NT2/D1 (cell line): ENCODE measurements around the gene ADORA2B.

Source experiments
- DNase-seq: peaks from one replicate; pipeline ENCODE4 v3.0.0-alpha.2; 2011; ENCODE audit warnings: low read depth, low spot score
- H3K27me3 ChIP-seq: 2 replicates; pipeline ENCODE4 v1.6.0; 2011; ENCODE audit warnings: mild to moderate bottlenecking; ENCODE audit not compliant: insufficient read length, insufficient read depth
- H3K36me3 ChIP-seq: 2 replicates; pipeline ENCODE4 v1.6.1; 2011; ENCODE audit warnings: mild to moderate bottlenecking, low read length, mixed read lengths; ENCODE audit not compliant: insufficient read depth, insufficient read length
- H3K4me1 ChIP-seq: 2 replicates; pipeline ENCODE4 v1.5.1; 2011; ENCODE audit not compliant: insufficient read depth, insufficient read length
- H3K4me3 ChIP-seq: 2 replicates; pipeline ENCODE4 v1.5.1; 2011; ENCODE audit warnings: low read depth; ENCODE audit not compliant: insufficient read length
- H3K9ac ChIP-seq: 2 replicates; pipeline ENCODE4 v1.6.0; 2011; ENCODE audit warnings: low read depth; ENCODE audit not compliant: insufficient read length
- H3K9me3 ChIP-seq: 2 replicates; pipeline ENCODE4 v1.5.1; 2011; ENCODE audit warnings: mild to moderate bottlenecking, low read length; ENCODE audit not compliant: insufficient read depth
- SUZ12 ChIP-seq: IDR thresholded peaks from 2 replicates; pipeline ENCODE4 v1.6.1; 2011; ENCODE audit not compliant: insufficient read length, insufficient read depth; ENCODE audit errors: extremely low read depth
- YY1 ChIP-seq: IDR thresholded peaks from 2 replicates; pipeline ENCODE4 v1.6.1; 2011; ENCODE audit not compliant: insufficient read length, insufficient read depth
- ZNF274 ChIP-seq: IDR thresholded peaks from 2 replicates; pipeline ENCODE4 v1.6.1; 2011; ENCODE audit warnings: mild to moderate bottlenecking, low read depth, low read length

Gene ADORA2B

DNA sequence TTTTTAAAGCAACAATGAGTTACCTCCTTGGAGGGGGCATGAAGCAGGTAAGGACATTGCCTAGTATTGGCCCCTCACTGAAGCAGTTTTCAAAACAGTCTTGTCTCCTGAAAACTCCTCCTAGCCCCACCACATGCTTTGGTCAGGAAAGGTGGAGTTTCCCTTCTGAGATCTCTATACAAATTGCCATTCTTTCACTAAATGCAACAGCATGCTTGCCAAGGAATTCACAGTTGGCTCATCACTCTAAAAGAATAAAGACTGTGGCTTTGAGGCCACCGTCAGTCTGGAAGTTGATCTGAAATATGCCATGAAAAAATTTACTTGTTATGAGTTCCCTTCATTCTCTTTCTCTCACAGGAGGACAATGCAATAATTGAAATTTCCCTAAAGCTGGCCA lies 58.9 kb downstream of the ADORA2B start:
- no peak for TF ChIP-seq ZNF274
- no peak for TF ChIP-seq YY1
- no peak for TF ChIP-seq SUZ12
- no peak overlapping the region for H3K9ac ChIP-seq
- DNase-seq, result no peak
- H3K4me3 ChIP-seq, result no peak overlapping the region
- H3K27me3 ChIP-seq, result no peaks in the 10 kb centered on the region
- peaks cover 24% of the 10 kb centered on the region for H3K9me3 ChIP-seq
- H3K36me3 ChIP-seq, result peaks cover 78% of the 10 kb centered on the region
- H3K4me1 ChIP-seq, result no peaks in the 10 kb centered on the region

- no peak for TF ChIP-seq YY1
- TF ChIP-seq ZNF274, result no peak
- TF ChIP-seq SUZ12, result no peak
- Histone ChIP-seq H3K36me3 (peaks cover 89% of the 10 kb centered on the region), H3K9me3 (peaks cover 24% of the 10 kb centered on the region), H3K9ac (no peak overlapping the region), H3K27me3 (no peaks in the 10 kb centered on the region), H3K4me1 (no peaks in the 10 kb centered on the region), H3K4me3 (no peak overlapping the region)
- DNase-seq, result no peak
Measured at GRCh38 chr17:16005636-16006035, 60.7 kb downstream of the ADORA2B start.

DNA sequence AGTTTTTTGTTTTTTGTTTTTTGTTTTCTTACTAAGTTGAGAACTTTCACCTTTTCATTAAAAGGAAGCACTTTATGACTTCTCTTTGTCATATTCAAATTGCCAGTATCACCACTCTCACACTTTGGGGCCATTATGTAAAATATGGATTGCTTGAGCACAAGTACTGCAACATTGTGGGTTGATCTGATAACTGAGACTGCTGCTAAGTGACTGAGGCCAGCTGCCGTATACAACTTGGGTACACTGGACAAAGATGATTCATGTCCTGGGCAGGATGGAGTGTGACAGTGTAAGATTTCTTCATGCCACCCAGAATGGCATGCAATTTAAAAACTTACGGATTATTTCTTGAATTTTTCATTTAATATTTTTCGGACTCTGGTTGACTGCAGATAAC lies 62.5 kb downstream of the ADORA2B start:
- no peak overlapping the region for H3K9ac ChIP-seq
- no peaks in the 10 kb centered on the region for H3K4me1 ChIP-seq
- no peak for DNase-seq
- peaks cover 6% of the 10 kb centered on the region for H3K9me3 ChIP-seq
- H3K27me3 ChIP-seq, result no peaks in the 10 kb centered on the region
- H3K36me3 ChIP-seq, result peaks cover 81% of the 10 kb centered on the region
- no peak overlapping the region for H3K4me3 ChIP-seq
- TF ChIP-seq YY1 (no peak), ZNF274 (no peak), SUZ12 (no peak)

- no peak overlapping the region for H3K4me3 ChIP-seq
- no peaks in the 10 kb centered on the region for H3K27me3 ChIP-seq
- no peak for DNase-seq
- no peaks in the 10 kb centered on the region for H3K4me1 ChIP-seq
- no peaks in the 10 kb centered on the region for H3K9me3 ChIP-seq
- peaks cover 57% of the 10 kb centered on the region for H3K36me3 ChIP-seq
- no peak overlapping the region for H3K9ac ChIP-seq
- TF ChIP-seq SUZ12, result no peak
Measured at GRCh38 chr17:16013943-16014407, 69.0 kb downstream of the ADORA2B start.

- Histone ChIP-seq H3K4me1 (no peaks in the 10 kb centered on the region), H3K4me3 (no peak overlapping the region), H3K36me3 (peaks cover 63% of the 10 kb centered on the region), H3K9me3 (no peaks in the 10 kb centered on the region), H3K27me3 (no peaks in the 10 kb centered on the region), H3K9ac (no peak overlapping the region)
- TF ChIP-seq ZNF274, result no peak
- TF ChIP-seq SUZ12, result no peak
- TF ChIP-seq YY1, result no peak
- DNase-seq, result no peak
Measured at GRCh38 chr17:16019347-16019746, 74.4 kb downstream of the ADORA2B start.

DNA sequence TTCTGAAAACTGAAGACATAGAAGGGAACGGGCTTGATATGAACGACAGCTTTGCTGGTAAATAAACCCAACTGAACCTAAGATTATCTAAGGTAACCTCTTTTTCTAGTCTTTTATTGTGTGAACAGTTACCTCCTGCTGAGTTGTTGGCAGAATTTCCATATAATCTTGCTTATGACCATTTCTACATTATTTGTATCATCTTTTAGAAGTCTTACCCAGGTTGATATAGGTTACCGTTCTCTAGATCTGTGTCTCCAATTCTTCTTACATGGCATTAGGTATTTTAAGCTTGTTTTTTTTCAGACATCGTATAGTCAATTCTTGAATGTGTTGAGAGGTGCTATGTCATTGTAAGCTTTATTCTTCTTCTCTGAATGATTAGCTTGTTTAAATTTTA lies 79.0 kb downstream of the ADORA2B start:
- Histone ChIP-seq H3K27me3 (no peaks in the 10 kb centered on the region), H3K9me3 (no peaks in the 10 kb centered on the region), H3K9ac (no peak overlapping the region), H3K4me3 (no peak overlapping the region), H3K36me3 (peaks cover 83% of the 10 kb centered on the region), H3K4me1 (peaks cover 2% of the 10 kb centered on the region)
- no peak for DNase-seq
- TF ChIP-seq YY1 (no peak), SUZ12 (no peak), ZNF274 (no peak)

DNA sequence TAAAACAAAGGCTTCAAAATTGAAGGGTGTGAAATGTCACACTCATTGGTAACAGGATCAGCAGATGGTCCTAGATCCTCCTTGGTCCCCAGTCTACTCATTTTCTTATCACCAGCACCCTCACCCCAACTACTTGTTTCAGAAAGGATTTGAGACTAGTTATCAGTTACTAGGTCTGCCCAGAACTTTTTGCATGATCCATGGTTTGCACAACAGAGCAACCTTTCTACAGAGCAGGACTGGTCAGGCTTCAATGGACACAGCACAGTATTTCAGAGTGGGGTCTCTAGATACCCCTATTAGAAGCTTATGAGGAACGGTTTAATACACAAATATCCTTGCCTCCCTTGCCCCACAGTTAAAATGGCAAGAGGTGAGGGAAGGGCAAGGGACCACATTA lies 80.3 kb downstream of the ADORA2B start:
- peaks cover 2% of the 10 kb centered on the region for H3K4me1 ChIP-seq
- TF ChIP-seq YY1 (no peak), ZNF274 (no peak), SUZ12 (no peak)
- peaks cover 83% of the 10 kb centered on the region for H3K36me3 ChIP-seq
- no peak for DNase-seq
- no peak overlapping the region for H3K9ac ChIP-seq
- no peaks in the 10 kb centered on the region for H3K9me3 ChIP-seq
- no peak overlapping the region for H3K4me3 ChIP-seq
- no peaks in the 10 kb centered on the region for H3K27me3 ChIP-seq
